Measurements from ENCODE around the gene INTS7. TPM values are rescaled to one million over a fixed set of nuclear protein-coding genes. Genes with fewer than 3 reads are reported as not detected.
A peak's percentile ranks its signal among the peaks of the same experiment; 100 is the strongest.
"Not testable (repeated sequence)": the region's sequence is repeated elsewhere in the genome, so short reads cannot be mapped to it uniquely, and the experiment has no call there.

Gene INTS7
- total RNA-seq, 1 donor from 2014 or later: 9.6 TPM

DNA sequence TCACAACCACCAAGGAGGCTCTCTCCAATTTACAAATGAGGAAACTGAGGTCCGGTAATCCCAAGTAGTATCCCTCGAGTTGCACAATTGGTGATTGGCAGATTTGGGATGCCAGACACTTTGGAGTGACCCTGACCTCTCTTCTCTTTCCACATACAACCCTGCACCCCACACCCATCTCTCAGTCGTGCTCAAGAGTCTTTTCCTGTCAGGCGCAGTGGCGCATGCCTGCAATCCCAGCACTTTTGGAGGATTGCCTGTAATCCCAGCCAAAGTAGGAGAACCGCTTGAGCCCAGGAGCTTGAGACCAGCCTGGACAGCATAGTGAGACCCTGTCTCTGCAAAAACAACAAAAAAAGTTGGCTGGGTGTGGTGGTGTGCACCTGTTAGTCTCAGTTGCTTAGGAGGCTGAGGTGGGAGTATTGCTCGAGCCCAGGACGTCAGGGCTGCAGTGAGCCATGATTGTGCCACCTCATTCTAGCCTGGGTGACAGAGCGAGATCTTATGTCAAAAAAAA, 113.7 kb downstream of the INTS7 start:
- no peak for ATAC-seq
- no peak for DNase-seq (ENCODE audit: missing footprints)
- intact Hi-C loops (cut with DNase I): no loop called here

DNA sequence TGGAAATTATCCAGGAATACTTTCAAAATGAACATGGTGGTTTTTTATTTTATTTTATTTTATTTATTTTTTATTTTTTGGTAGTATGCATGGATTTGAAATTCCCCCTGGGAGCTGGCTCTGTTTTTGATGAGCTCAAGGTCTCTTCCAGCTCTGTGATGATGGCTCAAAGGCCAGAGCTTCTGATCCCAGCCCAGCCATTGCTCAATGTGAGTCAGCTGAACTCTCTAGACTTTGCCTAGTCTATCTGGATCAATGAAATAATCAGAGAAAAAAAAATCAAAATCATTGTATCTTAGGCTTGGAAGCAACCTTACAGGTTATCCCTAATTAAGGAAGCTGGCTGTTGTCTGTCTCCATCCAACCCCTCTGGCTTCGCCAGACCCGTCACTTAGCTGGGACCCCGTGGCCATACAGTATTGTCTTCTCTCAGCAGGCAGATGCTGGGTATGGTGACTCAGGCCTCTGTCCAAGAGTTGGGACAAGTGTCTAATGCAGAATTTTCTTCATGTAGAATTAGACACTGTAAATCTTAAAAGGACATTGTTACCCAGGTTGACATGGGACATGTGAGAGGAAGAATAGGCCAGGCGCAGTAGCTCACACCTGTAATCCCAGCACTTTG, 114.6 kb downstream of the INTS7 start:
- ATAC-seq (no peak), DNase-seq (ENCODE audit: missing footprints) (no peak)
- intact Hi-C loops (cut with DNase I): no loop called here

DNA sequence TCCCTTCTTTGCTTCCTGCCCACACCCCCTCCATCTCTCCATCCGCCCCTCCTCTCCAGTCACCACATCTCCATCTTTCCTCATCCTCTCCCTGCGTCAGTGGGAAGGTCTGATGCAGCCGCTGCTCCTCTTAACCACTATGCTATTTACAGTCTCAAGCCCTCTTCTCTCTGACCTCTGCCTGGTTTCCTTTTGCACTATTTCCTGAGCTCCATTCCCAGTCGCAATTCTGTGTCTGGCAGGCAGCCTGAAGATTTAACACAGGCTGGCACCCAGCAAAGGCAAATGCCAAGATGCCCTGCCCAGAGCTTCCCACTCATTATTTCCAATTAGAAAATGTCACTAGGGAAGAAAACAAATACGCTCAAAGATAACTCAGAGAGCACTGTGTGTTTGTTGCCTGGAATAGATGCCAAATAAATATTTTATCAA, 115.2 kb downstream of the INTS7 start:
- intact Hi-C loops (cut with DNase I): no loop called here
- peak; percentile 50 for ATAC-seq
- DNase-seq (ENCODE audit: missing footprints): no peak

DNA sequence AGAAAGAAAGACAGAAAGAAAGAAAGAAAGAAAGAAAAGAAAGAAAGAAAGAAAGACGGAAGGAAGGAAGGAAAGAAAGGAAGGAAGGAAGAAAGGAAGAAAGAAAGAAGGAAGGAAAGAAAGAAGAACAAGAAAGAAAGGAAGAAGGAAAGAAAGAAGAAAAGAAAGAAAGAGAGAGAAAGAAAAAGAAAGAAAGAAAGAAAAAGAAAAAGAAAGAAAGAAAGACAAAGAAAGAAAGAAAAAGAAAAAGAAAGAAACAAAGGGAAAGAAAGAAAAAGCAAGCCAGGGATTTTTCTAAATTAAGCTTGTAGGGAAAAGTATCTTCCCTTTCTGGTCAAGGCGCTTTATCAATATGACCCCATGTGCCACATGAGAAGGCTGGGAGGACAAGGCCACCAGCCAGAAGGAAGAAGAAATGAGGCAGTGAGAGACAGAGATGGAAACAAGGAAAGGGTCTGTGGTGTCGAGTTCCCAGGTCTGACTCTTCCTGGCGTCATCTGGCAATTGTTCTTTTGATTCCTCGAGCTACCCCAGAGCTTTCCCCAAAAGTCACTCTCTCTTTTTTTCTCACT, 116.4 kb downstream of the INTS7 start:
- DNase-seq (ENCODE audit: missing footprints) (no peak), ATAC-seq (no peak)
- intact Hi-C loops (cut with DNase I): no loop called here

- intact Hi-C loops (cut with DNase I); DNase-seq (ENCODE audit: missing footprints); ATAC-seq: not testable (repeated sequence)
Measured at GRCh38 chr1:211916458-211916857, 118.9 kb downstream of the INTS7 start.

GRCh38 chr1:211915924-211916323, 119.4 kb downstream of the INTS7 start:
- no peak for ATAC-seq
- intact Hi-C loops (cut with DNase I): no loop called here
- no peak for DNase-seq (ENCODE audit: missing footprints)

- intact Hi-C loops (cut with DNase I): no loop called here
- DNase-seq (ENCODE audit: missing footprints) (no peak), ATAC-seq (no peak)
Measured at GRCh38 chr1:211912844-211913432, 122.4 kb downstream of the INTS7 start.

DNA sequence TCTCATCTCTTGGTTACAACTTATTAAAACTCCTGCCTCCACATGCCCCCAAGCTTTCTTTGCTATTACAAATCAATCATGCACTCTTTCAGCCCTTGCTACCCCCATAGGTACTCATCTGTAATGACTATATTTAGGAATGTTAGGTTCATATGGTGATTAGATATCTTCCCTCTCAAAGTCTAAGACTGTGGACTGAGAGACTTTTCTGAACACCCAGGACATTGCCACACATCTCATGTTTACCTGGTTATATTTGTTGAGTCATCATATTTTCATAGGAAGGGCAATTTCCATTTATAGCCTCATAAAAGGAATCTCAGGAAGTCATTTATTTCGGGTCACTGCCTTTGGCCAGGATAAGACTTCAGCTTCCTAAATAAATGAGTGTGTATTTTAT, 123.3 kb downstream of the INTS7 start:
- ATAC-seq: no peak
- intact Hi-C loops (cut with DNase I): no loop called here
- DNase-seq (ENCODE audit: missing footprints): no peak

- peak; percentile 57 for ATAC-seq
- no peak for DNase-seq (ENCODE audit: missing footprints)
- intact Hi-C loops (cut with DNase I): no loop called here
Measured at GRCh38 chr1:211910913-211911485, 124.4 kb downstream of the INTS7 start.

DNA sequence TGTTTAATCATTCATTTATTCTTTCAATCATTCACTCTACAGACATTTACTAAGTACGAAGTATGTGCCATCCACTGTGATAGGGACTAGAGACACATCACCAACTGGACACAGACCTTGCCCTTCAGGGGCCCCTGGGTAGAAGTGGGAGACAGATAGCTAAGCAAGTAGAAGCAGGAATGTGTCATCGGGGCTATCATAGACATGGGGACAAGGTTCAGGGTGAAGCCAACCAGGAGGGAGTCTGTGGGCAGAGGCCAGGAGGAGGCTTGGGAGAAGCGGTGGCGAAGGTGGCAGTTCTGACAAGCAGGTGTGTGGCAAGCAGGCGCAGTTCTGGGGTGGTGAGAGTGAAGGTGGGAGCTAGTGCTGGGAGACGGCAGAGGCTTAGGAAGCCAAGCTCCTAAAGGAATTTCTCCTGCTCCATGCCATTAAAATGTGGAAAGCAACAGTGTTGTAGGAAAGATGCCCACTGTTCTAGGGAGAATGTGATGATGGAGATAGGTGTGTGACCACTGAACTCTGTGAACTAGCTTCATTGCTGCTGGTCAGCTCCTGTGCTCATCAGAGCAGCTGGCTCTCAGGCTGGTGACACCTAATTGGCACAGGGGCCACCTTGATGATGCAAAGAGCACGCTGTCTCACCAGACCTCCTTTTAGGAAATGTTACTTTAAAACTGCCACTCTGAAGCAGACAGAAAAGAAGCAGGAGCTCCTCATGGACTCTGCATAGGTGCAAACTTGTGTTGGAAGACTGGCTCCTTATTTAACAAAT, 125.1 kb downstream of the INTS7 start:
- intact Hi-C loops (cut with DNase I): no loop called here
- DNase-seq (ENCODE audit: missing footprints) (no peak), ATAC-seq (no peak)

GRCh38 chr1:211909395-211909794, 126.0 kb downstream of the INTS7 start:
- ATAC-seq (no peak), DNase-seq (ENCODE audit: missing footprints) (no peak)
- intact Hi-C loops (cut with DNase I): no loop called here

DNA sequence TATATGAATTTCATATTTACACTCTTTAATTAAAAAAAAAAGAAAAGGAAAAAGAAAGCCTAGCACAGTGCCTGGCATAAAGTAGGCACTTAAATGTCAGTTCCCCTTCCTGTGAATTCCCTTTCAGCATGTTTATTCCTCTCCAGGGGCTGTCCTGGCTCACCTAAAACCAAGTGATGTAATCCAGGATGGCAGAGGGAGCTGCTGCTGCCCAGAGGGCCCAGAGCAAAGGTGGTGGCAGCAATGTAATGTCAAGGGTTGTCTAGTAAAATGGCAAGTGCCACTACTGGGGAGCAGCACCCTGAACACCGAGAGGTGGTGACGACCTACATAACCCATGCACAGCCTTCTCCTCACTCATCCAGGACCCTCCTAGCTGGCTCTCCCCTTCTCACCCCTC, 126.4 kb downstream of the INTS7 start:
- ATAC-seq (no peak), DNase-seq (ENCODE audit: missing footprints) (no peak)
- intact Hi-C loops (cut with DNase I): no loop called here

- DNase-seq (ENCODE audit: missing footprints) (no peak), ATAC-seq (no peak)
- intact Hi-C loops (cut with DNase I): no loop called here
Measured at GRCh38 chr1:211908453-211908852, 126.9 kb downstream of the INTS7 start.

DNA sequence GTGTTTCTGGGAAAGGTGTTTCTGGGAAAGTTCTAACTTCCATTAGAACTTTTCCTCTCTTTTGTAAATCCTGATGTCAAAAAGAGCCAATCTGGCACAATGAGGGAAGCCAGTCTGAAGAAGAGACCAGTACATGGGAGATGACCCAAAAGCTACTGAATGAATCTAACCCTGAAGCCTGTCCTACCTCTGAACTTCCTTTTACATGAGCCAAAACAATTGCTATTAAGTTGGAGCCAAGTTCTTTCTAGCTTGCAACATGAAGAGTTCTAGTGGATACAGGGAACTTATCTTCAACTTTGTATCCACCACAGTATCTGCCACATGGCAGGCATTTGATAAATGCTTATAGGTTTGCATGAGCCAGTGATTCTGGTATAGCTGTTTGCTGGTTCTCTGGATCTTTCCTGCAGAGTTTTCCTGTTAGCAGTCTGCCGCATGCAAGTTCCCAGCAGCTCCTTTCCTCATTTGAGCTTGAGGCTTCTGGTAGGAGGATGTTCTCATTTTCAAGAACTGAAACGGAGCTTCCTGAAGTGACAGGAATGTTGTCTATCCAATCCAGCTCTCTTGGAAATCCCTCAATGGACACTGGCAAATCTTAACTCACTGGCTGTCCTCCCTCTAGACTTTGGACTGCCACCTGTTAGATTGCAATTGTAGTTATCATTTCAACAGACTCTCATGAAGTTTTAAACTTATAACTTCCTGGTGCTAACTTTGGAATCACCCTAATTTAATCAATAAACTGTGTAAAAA, 131.7 kb downstream of the INTS7 start:
- ATAC-seq: no peak
- intact Hi-C loops (cut with DNase I): no loop called here
- no peak for DNase-seq (ENCODE audit: missing footprints)

DNA sequence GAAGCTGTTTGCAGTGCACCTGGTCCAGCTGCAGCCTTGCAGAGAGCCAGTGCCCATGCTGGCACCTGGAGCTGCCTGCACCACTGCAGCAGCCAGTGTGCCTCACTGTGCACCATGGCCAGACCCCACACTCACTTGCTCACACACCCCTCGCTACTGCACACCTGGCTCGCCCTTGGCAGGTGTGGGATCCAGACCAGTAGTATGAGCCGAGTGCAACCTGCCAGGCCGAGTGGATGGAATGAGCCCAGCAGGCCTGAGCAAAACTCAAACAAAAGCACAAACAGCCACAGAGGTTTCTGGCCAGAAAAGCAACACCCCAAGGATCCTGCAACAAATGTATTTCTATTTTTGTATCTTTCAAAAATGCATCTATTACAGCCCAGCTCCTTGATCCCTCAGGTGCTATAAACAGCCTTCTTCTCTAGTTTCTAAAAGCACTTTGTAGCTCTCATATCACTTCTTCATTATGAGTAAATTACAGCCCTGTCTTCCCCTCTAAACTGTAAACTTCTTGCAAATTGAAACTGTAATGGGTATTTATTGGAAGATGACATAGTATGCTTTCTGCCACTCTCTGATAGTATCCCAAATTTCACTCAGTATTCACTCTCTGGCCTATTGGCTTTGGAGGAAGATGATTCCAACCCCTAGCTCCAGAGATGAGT, 132.6 kb downstream of the INTS7 start:
- ATAC-seq (no peak), DNase-seq (ENCODE audit: missing footprints) (no peak)
- intact Hi-C loops (cut with DNase I): no loop called here

DNA sequence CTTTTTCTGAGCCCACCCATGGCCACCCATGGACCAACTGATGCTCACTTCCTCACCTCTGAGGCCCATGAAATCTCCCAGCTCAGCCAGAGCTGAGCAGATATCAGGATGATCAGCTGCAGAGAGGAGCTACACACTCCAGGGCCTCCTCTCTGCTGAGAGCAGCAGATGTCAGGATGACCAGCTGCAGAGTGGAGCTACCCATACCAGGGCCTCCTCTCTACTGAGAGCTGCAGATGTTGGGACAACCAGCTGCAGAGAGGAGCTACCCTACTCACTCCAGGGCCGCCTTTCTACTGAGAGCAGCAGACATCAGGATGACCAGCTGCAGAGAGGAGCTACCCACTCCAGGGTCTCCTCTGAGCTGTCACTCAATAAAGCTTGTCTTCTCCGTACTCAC, 133.4 kb downstream of the INTS7 start:
- no peak for ATAC-seq
- intact Hi-C loops (cut with DNase I): no loop called here
- DNase-seq (ENCODE audit: missing footprints): no peak

DNA sequence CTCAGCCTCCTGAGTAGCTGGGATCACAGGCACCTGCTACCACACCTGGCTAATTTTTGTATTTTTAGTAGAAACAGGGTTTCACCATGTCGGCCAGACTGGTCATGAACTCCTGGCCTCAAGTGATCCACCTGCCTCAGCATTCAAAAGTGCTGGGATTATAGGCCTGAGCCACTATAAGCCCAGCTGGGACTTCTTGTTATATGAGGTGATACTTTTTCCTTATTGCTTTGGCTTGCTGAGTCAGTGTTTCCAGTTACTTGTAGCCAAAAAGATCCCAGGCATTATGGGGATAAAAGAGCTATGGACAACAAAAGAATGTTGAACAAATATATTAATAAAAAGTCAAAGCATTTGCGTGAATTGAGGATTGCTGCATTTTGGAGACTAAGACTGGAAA, 134.9 kb downstream of the INTS7 start:
- DNase-seq (ENCODE audit: missing footprints): no peak
- intact Hi-C loops (cut with DNase I): no loop called here
- no peak for ATAC-seq

GRCh38 chr1:211896958-211897357, 138.4 kb downstream of the INTS7 start:
- DNase-seq (ENCODE audit: missing footprints) (no peak), ATAC-seq (no peak)
- intact Hi-C loops (cut with DNase I): no loop called here

All from Right ventricle myocardium inferior (tissue), 1 donor.